ENCODE measurements around the gene CPSF4.
A peak's percentile ranks its signal among the peaks of the same experiment; 100 is the strongest.

Gene CPSF4

DNA sequence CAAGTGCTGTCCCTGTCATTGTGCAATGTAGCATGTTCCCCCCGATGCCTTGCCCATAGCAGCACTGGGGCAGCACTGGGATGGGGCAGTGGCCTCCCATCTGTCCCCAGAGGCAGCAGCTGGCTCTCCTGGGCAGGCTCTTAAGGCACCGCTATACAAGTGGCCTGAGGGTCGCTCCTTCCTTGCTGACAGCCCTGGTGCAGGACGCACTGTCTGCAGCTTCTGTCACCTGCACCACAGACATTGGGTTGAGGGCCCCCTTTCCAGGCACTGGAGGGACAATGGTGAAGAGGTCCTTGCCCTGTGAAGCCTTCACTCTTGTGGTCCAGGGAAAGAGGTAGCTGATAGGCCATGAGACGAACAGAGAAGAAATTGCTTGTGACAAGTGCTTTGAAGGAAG lies 10.6 kb downstream of the CPSF4 start:
- no peak for DNase-seq (ENCODE audit: low spot score)

DNA sequence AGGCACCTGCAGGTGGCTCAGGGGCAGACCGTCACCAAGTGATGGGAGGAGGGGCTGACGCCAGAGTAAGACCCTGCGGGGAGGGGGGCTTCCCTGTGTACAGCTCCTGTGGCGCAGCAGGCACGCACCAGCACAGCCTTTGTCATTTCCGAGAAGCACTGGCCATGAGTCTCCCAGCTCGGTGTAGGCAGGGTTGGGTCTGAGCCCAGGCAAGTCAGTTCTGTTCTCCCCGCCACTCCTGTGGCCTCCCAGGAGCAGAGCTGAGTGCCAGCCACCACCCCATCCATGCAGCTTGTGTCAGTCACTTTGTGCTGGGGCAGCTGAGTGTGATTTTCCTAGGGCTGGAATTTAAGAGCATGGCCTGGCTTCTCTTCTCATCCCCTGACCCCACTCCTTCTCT lies 13.2 kb downstream of the CPSF4 start:
- DNase-seq (ENCODE audit: low spot score) = no peak

DNA sequence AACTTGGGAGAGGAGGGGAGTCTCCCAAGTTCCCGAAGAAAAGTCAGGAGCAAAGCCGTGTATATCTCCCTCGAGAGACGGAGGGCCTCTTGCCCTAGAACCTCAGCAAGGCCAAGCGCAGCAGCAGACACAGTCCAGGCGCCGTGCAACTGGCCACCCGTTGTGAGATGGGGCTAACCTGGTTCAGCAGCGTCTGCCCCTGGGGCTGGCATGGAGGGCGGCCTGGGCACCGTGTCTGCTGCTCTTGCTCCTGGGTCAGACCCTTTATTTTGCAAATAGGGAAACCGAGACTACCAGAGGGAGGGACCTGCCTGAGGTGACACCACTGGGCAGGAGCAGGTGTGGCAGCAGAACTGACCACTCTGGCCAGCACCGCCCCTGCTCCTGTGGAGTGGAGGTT lies 13.8 kb downstream of the CPSF4 start:
- no peak for DNase-seq (ENCODE audit: low spot score)

DNA sequence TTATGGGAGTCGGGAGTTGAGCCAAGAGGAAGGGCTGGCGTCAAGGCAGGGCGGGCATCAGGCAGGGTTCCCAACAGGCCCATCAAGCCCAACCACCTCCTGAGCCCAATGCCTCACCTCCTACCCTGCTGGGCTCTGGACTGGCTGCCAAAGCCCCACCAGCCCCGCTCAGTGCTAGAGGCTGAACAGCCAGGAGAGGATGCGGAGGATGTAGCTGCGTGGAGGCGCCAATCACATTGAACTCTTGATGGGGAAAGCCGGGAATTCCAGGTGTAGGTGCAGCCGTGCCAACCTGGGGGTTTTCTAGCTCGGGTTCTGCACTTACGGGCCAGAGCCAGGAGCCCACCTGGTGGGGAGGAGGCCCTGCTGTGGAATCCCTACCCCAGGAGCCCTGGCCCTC lies 14.4 kb downstream of the CPSF4 start:
- no peak for DNase-seq (ENCODE audit: low spot score)

DNA sequence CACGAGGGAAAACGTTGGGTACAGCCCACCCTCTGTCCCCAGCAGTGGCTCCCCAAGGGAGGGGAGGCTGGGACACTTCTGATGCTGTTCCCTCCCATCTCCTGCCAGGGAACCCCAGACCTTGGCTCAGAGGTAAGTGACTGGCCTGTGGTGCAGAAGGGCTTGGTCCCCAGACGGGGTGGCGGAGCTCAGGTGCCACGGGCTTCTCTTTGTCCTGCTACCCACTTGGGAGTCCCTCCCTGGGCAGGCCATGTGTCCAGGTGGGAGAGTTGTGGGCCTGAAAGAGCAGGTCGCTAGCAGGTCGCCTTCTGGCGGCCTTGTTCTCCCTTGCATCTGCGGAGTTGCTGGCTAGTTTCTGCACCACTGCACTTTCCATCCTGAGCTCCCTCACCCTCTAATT lies 17.1 kb downstream of the CPSF4 start:
- no peak for DNase-seq (ENCODE audit: low spot score)

DNA sequence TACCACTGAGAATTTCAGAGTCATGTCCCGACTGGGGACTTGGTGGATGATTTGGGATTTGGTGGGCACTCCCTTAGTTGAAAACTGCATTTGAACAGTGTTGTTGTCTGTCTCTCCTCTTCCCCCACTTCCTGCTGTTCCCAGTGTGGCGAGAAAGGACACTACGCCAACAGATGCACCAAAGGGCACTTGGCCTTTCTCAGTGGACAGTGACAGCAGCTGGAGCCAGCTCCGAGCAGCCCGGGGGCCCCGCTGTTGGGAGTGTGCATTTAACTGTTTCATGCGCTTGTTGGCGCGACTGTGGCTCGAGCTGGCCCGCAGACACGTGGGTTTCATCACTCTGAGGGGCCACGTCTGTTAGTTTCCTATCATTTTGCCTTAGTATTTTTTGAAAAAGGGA lies 17.5 kb downstream of the CPSF4 start:
- DNase-seq (ENCODE audit: low spot score) = no peak

DNA sequence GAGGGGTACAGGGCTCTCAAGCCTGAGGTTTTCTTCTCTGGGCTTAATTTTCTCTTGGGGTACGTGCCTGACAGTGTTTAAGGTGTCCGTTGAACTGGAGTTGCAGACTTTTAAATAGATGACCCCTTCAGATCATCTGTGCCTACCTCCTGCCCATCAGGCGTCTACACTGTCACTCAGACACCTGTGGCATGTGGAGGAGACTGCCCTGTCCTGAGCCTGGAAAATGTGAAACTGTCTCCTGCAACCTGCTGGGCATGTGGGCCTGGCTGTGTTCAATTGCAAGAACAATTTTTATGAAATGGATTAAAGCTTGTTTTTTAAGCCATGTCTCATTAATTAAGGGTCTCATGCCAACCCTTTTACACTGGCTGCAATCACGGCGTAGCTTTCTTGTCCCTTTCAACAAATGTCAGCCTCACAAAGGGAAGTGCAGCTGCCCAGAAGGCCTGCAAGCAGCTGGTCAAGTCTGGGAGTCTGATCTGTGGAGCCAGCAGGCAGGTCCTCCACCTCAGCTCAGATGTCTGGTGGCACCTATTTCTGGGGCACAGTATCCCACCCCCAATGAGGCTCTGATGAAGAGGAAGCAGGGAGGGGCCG lies 18.4 kb downstream of the CPSF4 start:
- DNase-seq (ENCODE audit: low spot score) = no peak

DNA sequence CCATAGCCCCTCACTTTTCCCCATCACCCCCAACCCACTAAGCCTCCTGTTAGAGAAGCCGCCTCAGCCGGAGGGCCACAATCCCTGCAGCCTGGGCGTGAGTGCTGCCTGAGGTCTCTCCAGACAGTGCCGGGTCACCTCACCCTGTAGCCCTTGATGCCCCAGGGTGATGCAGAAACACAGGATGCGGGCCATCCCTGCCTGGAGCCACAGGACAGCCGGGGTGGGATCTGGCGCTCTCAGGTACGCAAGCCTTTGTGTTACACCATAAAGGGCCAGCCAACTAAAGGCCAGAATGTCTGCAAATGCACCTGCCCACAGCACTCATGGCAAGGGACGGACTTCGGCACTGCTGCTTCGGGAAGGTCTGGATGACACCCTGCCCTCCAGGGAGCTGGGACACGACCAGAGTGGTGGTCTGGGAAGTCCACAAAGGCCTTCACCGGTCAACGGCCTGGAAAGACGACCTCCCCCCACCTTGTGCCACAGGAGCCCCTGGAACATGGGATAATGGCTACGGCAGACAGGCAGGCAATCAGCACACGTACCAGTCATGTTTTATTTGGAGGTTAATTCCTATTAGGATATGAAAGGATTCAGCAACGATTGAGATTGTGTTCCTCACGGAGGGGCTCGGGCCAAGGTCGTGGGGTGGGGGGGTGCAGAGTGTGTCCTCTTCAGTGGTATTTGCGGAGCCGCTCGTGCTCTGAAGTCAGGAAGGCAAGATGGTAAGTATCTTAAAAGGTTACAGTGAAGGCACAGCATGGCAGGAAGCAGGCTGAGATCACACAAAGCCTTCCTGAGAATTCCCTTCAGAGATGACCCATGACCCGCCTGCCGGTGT lies 19.1 kb downstream of the CPSF4 start:
- DNase-seq (ENCODE audit: low spot score) = no peak

DNA sequence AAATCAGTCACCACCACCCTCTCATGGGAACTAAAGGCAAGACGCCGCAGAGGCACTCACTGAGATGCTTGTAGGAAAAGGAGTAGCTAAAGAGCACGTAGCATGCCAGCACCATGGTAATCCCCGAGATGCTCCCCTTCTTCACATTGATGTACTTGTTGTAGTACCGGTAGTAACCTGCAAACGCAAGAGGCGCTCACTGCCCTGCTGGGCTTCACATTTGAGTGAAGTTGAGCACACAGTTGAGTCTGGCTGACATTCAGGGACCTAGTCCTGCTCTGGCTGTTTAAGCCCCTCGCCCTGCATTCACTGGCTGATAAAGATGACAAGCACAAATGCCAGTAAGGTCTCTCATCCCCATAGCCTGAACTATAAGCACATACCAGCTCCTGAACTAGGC lies 20.3 kb downstream of the CPSF4 start:
- DNase-seq (ENCODE audit: low spot score) = no peak

DNA sequence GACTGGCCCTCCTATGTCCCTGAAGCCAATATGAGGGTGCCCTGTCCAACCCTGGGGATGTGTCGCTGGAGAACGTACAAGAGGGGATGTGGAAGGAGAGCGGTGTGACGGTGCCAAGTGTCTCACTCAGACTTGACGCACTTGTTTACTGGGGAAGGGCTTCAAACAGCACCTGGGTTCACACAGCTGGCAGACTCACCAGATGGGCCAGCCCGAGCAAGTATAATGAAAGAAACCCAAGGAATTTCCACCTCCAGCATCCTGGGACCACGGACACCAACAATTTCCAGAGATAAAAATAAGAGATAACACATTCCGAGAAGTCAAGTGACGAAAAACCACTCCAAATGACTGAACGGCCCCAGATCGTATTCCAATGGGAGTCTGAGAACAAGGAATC lies 21.9 kb downstream of the CPSF4 start:
- DNase-seq (ENCODE audit: low spot score) = no peak

DNA sequence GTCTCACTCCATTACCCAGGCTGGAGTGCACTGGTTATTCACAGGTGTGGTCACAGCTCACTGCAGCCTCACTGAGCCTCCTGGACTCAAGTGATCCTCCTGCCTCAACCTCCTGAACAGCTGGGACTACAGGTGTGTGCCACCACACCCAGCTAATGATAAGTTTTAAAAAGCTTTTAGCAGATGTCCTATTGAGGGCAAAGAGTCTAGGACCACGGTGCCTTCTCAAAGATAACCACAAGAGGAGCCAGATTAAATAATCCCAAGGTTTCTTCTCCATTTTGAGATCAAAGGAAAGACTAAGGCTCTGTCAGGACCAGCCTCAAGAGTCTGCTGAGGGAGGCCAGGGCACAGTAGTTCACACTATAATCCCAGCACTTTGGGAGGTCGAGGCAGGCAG lies 22.5 kb downstream of the CPSF4 start:
- no peak for DNase-seq (ENCODE audit: low spot score)

DNA sequence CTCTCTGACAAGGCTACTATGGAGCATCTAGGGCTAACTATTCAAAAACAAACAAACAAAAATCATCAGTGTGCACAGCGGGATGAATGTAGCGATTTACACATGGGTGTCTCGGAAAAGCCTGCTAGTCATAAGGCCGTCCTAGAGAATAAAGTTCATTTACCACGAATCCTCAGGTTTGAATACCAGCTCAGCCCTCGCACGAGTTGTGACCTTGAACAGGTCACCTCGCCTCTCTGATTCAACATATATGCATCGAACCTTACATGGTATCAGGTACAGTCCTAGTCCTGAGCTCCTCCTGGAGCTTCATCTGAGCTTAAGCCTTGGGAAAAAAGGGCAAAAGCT lies 26.7 kb downstream of the CPSF4 start:
- DNase-seq (ENCODE audit: low spot score) = no peak

DNA sequence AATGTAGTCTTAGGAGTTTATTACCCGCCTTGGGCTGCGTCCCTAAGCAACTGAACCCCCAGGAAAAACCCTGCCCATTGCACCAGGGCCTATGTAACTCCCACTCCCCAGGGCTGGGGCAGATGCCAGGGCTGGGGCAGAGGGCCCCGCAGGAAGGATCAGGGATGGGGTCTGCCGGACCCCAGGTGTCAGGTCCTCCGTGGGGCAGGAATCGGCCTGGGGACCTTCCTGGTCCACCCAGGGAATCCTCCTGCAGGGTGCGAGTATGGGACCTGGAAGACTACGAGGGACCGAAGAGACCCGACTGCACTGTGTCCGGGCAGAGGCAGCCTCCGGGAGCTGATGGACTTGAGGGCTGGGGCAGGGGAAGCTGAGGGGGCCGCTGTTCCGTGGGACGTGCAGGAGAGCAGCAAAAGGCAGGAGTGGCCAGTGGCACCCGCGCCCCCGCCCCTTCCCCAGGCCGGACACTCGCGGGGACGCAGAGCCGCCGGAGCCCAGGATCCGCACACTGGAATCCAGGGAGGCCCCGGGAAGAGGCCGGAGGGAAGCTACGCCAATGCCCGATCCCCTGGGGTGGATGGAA lies 29.7 kb downstream of the CPSF4 start:
- DNase-seq (ENCODE audit: low spot score) = no peak

DNA sequence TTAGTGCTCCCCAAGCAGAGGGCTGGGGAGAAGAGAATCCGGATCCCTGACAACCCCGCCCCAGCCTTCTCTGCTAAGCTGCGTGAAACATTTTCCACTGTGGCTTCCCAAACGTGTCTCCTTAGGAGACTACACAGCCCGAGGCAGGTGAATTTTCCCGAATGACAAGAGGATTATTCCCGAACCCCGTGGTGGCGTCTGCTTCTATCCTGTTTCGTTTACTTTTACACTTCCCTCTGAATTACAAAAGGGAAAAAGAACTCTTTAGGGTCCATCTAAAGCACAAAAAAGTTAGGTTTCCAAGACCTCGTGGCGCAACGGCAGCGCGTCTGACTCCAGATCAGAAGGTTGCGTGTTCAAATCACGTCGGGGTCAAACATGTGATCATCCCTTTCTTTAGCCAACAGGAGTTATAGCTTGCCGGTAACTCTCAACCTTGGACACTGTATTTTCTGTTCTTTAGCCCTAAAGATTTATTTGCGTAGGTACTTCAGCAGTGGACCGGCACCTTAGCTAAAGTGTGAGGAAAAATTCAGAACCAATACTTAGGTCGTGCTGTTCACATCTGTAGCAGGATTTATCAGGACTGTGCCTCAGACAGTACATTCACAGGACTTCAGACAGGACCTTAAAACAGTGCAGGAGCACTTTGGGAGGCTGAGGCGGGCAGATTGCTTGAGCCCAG lies 30.8 kb downstream of the CPSF4 start:
- no peak for DNase-seq (ENCODE audit: low spot score)

DNA sequence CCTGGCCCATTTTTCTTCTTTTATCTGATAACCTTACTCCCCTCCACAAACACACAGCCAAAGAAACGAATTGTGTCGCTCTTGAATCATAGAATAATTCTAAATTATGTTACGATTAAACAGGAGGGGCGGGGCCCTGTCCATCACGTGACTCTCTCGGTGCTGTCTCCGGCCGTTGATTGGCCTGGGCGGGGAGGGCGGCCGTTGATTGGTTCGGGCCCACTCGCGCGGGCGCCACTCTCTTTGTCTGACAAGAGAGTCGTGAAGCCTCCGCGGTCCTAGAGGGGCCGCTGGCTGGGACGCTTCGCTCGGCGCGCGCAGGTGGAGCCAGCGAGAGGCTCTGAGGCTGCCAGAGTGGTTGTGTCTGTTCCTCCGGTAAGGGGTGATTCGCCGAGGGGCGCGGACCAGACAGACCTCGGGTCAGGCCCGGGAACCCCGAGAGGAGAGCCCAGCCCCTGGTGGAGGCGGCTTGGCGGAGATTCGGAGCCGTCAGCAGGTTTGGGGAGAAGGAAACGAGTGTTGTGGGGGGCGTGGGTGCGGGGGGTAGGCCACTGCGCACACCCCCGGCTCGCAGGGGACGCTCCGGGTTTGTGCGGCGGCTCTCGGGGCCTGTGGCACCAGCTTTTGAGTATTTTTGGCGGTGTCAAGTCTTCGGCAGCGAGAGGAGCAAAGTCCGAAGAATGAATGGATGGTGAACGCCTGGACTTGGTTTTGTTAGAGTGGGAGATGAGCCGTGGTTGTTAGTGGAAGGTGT lies 34.0 kb downstream of the CPSF4 start, which contains the start of gene ZNF789:
Gene ZNF789, plus strand, starts transcription at position 330 of the 754 bp plus-strand sequence. CDS start 3,567 bp downstream, outside the sequence.
- peak; percentile 99 for DNase-seq (ENCODE audit: low spot score)

DNA sequence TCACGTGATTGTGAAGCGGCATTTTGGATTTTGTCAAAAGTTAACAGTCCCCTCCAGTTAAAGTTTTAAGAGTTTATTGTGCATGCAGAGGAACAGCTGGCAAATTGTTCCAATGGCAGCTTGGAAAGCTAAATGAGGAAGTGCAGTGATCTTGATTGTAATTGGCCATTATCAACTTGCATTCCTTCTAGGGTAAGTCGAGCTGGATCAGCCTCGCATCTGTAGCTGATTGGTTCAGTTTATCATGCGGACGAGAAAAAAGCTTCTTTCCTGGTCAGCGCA lies 34.5 kb downstream of the CPSF4 start:
- DNase-seq (ENCODE audit: low spot score) = peak; percentile 78

DNA sequence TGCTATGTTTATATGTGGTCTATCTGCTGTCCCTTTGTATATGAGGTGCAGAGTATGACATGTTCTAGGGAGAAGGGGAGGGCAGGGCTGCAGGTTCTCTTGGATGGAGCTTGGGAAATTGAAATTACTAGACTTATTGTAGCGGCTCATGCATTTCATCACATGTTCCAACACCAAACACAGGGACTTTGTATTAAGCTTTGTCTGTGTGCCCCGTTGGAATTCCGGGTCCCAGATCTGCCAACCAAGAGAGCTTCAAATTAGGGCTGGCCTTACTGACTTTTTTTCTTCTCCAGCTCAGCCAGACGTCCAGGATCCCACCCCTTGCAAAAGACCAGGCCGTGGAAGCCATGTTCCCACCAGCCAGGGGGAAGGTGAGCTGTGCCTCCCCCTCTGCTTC lies 37.4 kb downstream of the CPSF4 start:
- no peak for DNase-seq (ENCODE audit: low spot score)

DNA sequence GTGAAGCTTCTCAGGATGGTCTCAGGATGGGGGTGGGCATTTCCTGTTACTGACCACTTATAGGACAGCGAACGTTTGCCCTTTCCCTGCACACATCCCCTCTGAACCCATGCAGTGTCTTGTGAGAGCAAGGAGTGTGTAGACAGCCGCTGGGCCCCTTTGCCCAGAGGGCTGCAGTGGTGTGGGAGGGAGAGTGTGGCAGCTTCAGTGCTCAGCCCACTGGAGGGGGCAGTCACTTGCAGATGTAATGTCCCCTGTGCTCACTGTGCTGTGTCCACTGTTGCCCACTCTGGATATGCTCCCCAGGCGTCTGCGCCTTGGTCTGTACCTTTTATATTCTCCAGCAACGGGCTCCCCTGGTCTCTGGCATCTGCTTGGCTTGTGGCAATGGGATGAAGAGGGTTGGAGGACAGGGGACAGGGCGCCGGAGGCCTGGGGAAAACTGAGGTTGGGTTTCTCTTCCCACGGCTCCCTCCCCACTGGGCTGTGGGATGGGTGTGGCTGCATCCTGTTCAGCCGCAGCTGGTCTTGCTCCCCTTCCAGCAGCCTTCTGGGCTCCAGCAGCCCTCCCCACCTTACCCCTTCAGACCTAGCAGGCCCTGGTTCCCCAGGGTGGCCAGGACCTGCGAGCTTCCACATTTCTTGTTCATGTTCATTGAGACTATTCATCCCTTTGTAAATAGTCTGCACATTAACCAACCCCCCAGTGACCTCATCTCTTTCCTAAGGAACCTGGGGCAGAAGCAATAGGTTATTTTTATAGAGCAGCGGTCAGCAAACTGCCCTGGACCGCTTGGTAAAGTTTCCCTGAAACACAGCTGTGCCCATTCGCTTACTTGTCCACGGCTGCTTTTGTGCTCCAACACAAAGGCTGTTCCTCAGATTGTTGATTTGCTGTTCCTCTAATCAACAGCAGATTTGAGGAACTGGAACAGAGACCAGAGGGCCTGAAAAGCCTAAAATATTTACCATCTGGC lies 40.0 kb downstream of the CPSF4 start:
- no peak for DNase-seq (ENCODE audit: low spot score)

DNA sequence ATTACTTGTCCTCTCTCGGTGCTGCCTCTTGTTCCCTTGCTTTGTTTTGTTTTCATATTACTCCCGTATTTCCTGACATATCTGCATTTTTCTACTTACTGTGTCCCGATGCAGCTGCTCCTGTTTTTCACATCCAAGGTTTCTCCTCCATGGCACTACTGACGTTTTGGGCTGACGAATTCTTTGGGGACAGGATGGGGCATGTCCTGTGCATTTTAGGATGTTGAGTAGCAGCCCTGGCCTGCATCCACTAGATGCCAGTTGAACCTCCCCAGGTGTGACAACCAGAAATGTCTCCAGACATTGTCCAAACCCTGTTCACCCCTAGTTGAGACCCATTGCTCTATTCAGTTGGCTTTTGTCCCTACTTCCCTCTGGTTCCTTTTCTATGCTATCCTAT lies 46.4 kb downstream of the CPSF4 start:
- no peak for DNase-seq (ENCODE audit: low spot score)

DNA sequence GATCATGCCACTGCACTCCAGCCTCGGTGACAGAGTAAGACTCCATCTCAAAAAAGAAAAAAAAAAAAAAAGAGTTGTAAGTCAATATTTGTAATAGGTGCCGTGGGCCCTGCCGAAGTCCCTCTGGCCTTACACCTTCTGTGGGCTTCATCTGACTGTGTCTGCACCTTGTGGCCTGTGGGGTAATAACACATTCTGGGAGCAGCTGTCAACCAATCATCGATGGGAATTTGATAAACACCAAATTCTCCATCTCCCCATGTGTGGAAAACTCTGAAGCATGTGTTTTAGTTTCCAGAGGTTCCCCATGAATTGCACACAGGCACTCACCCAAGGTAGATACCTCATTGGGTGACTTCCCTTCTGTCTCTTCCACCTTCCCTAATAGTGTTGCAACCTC lies 50.5 kb downstream of the CPSF4 start:
- DNase-seq (ENCODE audit: low spot score) = no peak

DNA sequence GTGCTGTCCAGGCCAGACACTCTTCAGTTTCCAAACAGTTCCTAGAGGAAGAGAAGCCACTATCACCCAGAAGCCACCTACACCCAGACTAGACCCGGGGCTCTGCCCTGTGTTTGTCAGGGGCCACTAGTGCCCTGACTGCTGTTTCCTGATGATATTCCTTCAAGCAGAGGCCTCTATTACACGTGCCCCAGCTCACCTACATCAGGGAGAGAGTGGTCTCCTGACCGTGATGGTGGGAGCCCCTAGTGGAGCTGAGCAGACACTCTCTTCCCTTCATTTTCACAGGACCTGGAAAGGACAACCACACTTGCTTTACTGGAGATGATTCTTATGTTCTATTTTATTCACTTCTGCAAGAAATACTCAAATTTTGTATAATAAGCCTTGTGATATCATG lies 52.1 kb downstream of the CPSF4 start:
- no peak for DNase-seq (ENCODE audit: low spot score)
